GM12872 (cell line): ENCODE data around the gene CSE1L.

ENCODE experiments used
- CTCF ChIP-seq: IDR thresholded peaks from 3 replicates; pipeline ENCODE4 v1.5.1; 2011; ENCODE audit warnings: low read depth, mild to moderate bottlenecking, low read length, moderate library complexity; ENCODE audit not compliant: insufficient read depth

Gene CSE1L

GRCh38 chr20:49046087-49046900 lies at the start of gene CSE1L:
Gene CSE1L (plus strand): TSS chr20:49046312. CDS start chr20:49058464, 12,152 bp downstream.
- TF ChIP-seq CTCF, result no peak

- no peak for TF ChIP-seq CTCF
Measured at GRCh38 chr20:48999890-49000870, 45.9 kb upstream of the CSE1L start.

- no peak for TF ChIP-seq CTCF
Measured at GRCh38 chr20:49001741-49002140, 44.4 kb upstream of the CSE1L start.

GRCh38 chr20:49006446-49006980 lies 39.6 kb upstream of the CSE1L start:
- no peak for TF ChIP-seq CTCF

- TF ChIP-seq CTCF, result no peak
Measured at GRCh38 chr20:49009899-49010631, 36.0 kb upstream of the CSE1L start.

- TF ChIP-seq CTCF, result no peak
Measured at GRCh38 chr20:49024220-49024619, 21.9 kb upstream of the CSE1L start.

GRCh38 chr20:49028684-49029083 lies 17.4 kb upstream of the CSE1L start:
- TF ChIP-seq CTCF, result peak; percentile 39
